GM12878 (cell line): ENCODE measurements around the gene ITGA8. TPM values are rescaled to one million over a fixed set of nuclear protein-coding genes. Genes with fewer than 3 reads are reported as not detected.

Source experiments
- ATAC-seq: fragments of 200-7000 bp; cut with Tn5 transposase; 3 replicates; pipeline ENCODE4 v1.9.1; 2020; ENCODE audit warnings: mild to moderate bottlenecking, moderate library complexity
- BruUV-seq: library from RNA; stranded (reverse); fragments of 400-500 nt; replicated peaks from 2 replicates; lab custom pipeline; 2021; lab: Mats Ljungman, UMichigan
- CTCF ChIA-PET: fragments of 300-600 bp; sonication (Branson Sonifier 250); formaldehyde crosslinking; extraction: SDS; loops from one replicate; lab custom pipeline; 2021; ENCODE audit warnings: inconsistent platforms; lab: Yijun Ruan, JAX
- POLR2A ChIA-PET: fragments of 350-600 bp; formaldehyde crosslinking; extraction: SDS; loops from one replicate; lab custom pipeline; 2021; ENCODE audit warnings: inconsistent platforms; lab: Charles Lee
- RAD21 ChIA-PET: fragments of 300-600 bp; sonication (Branson Sonifier 250); formaldehyde crosslinking; loops from one replicate; lab custom pipeline; 2023; ENCODE audit warnings: antibody characterized with exemption; ENCODE audit not compliant: unreplicated experiment; lab: Charles Lee
- SMC1A ChIA-PET: fragments of 300-600 bp; sonication (Branson Sonifier 250); formaldehyde crosslinking; loops from one replicate; lab custom pipeline; 2023; ENCODE audit not compliant: unreplicated experiment, uncharacterized antibody; lab: Charles Lee
- DNase-seq: peaks from one replicate; pipeline ENCODE4 v3.0.0-alpha.2; 2011; ENCODE audit warnings: low read depth, low spot score
- FAIRE-seq: peaks from 3 replicates; lab custom pipeline; 2011; peaks lifted over from hg19 to GRCh38; lab: Jason Lieb, UNC
- H2AFZ ChIP-seq: 2 replicates; pipeline ENCODE4 v1.6.0; 2011; ENCODE audit warnings: low read depth, low read length, control low read depth; ENCODE audit not compliant: control insufficient read depth
- H3K27ac ChIP-seq: 2 replicates; pipeline ENCODE4 v1.5.1; 2011; ENCODE audit warnings: control low read depth; ENCODE audit not compliant: control insufficient read depth, insufficient read depth
- H3K27me3 ChIP-seq, 2 experiments: replicated peaks in 1 of 2; 2 replicates each; pipeline versions ENCODE4 v1.6.0 to v1.6.1; 2011; ENCODE audit warnings: low read length in 1 of 2; ENCODE audit not compliant: control insufficient read depth in 2 of 2, insufficient read depth in 2 of 2
- H3K36me3 ChIP-seq, 2 experiments: 2 replicates each; pipeline ENCODE4 v1.5.1; 2011; ENCODE audit warnings: low read length in 1 of 2; ENCODE audit not compliant: control insufficient read depth in 2 of 2, insufficient read depth in 2 of 2
- H3K4me1 ChIP-seq: 2 replicates; pipeline ENCODE4 v1.6.1; 2011; ENCODE audit warnings: mild to moderate bottlenecking, low read length, moderate library complexity, mixed read lengths; ENCODE audit not compliant: control insufficient read depth, insufficient read depth
- H3K4me2 ChIP-seq: 2 replicates; pipeline ENCODE4 v1.6.0; 2011; ENCODE audit warnings: control low read depth; ENCODE audit not compliant: control insufficient read depth, insufficient read depth
- H3K4me3 ChIP-seq: fragments of 200-600 bp; sonication (generic); 2 replicates; pipeline ENCODE4 v1.5.1; 2016
- H3K79me2 ChIP-seq: 2 replicates; pipeline ENCODE4 v1.6.0; 2011; ENCODE audit warnings: low read length; ENCODE audit not compliant: control insufficient read depth, insufficient read depth
- H3K9ac ChIP-seq: 2 replicates; pipeline ENCODE4 v1.8.0; 2011; ENCODE audit warnings: low read length, control low read depth, mixed read lengths; ENCODE audit not compliant: control insufficient read depth, insufficient read depth
- H3K9me3 ChIP-seq: replicated peaks from 3 replicates; pipeline ENCODE4 v1.5.1; 2011; ENCODE audit warnings: mild to moderate bottlenecking, low read length; ENCODE audit not compliant: control insufficient read depth, insufficient read depth
- H4K20me1 ChIP-seq: 2 replicates; pipeline ENCODE4 v1.6.0; 2011; ENCODE audit not compliant: control insufficient read depth, insufficient read depth
- BCLAF1 ChIP-seq: fragments of 450-650 bp; IDR thresholded peaks from 2 replicates; pipeline ENCODE4 v1.6.1; 2017; ENCODE audit warnings: antibody characterized with exemption, mild to moderate bottlenecking, moderate library complexity
- BMI1 ChIP-seq: fragments of 450-650 bp; IDR thresholded peaks from 2 replicates; pipeline ENCODE4 v1.6.1; 2016; ENCODE audit warnings: mild to moderate bottlenecking, moderate library complexity, borderline replicate concordance
- CBX5 ChIP-seq: sonication (generic); IDR thresholded peaks from 2 replicates; pipeline ENCODE4 v1.6.1; 2016; ENCODE audit warnings: low read depth, moderate library complexity, mild to moderate bottlenecking, inconsistent platforms
- DPF2 ChIP-seq: fragments of 450-650 bp; IDR thresholded peaks from 2 replicates; pipeline ENCODE4 v1.6.1; 2017; ENCODE audit warnings: mild to moderate bottlenecking
- E4F1 ChIP-seq: fragments of 450-650 bp; IDR thresholded peaks from 2 replicates; pipeline ENCODE4 v1.6.1; 2018; ENCODE audit warnings: borderline replicate concordance, mild to moderate bottlenecking; ENCODE audit not compliant: partially characterized antibody
- IKZF2 ChIP-seq, 2 experiments: fragments of 450-650 bp; IDR thresholded peaks; 2 replicates each; pipeline ENCODE4 v1.6.1; 2017; ENCODE audit warnings: mild to moderate bottlenecking in 2 of 2, moderate library complexity in 2 of 2
- JUNB ChIP-seq: IDR thresholded peaks from 2 replicates; pipeline ENCODE4 v1.6.1; 2016; ENCODE audit warnings: antibody characterized with exemption, mild to moderate bottlenecking
- JUND ChIP-seq: IDR thresholded peaks from 2 replicates; pipeline ENCODE4 v1.6.1; 2012; ENCODE audit warnings: low read depth, mild to moderate bottlenecking, low read length, improper control_type of control experiment, moderate library complexity
- LARP7 ChIP-seq: fragments of 450-650 bp; IDR thresholded peaks from 2 replicates; pipeline ENCODE4 v1.6.1; 2017; ENCODE audit warnings: mild to moderate bottlenecking
- MYB ChIP-seq: fragments of 150-350 bp; IDR thresholded peaks from 2 replicates; pipeline ENCODE4 v1.6.1; 2014; ENCODE audit warnings: mild to moderate bottlenecking, low read depth, low read length, borderline replicate concordance
- NKRF ChIP-seq: fragments of 450-650 bp; conservative IDR thresholded peaks from 2 replicates; pipeline ENCODE4 v1.6.1; 2017; ENCODE audit warnings: mild to moderate bottlenecking, moderate library complexity
- NRF1 ChIP-seq: conservative IDR thresholded peaks from 2 replicates; pipeline ENCODE4 v1.6.1; 2011; ENCODE audit warnings: mild to moderate bottlenecking, low read depth, low read length, improper control_type of control experiment
- PBX3 ChIP-seq: IDR thresholded peaks from 2 replicates; pipeline ENCODE4 v1.6.1; 2011; ENCODE audit warnings: mild to moderate bottlenecking, low read depth, low read length, moderate library complexity; ENCODE audit not compliant: insufficient replicate concordance
- SIX5 ChIP-seq: IDR thresholded peaks from 2 replicates; pipeline ENCODE4 v1.6.1; 2011; ENCODE audit warnings: mild to moderate bottlenecking, low read depth, low read length, moderate library complexity; ENCODE audit not compliant: severe bottlenecking
- TCF7 ChIP-seq: IDR thresholded peaks from 2 replicates; pipeline ENCODE4 v1.6.1; 2014; ENCODE audit warnings: antibody characterized with exemption, borderline replicate concordance
- ZSCAN29 ChIP-seq: fragments of 450-650 bp; IDR thresholded peaks from 2 replicates; pipeline ENCODE4 v1.6.1; 2017; ENCODE audit warnings: mild to moderate bottlenecking, moderate library complexity
- WGBS: methylation state at CpG from one replicate; pipeline ENCODE4 v1.1.6; 2016; ENCODE audit warnings: low lambda C conversion rate; ENCODE audit not compliant: insufficient replicate concordance, insufficient coverage; ENCODE audit errors: missing lambda C conversion rate; 5-methylcytosine and 5-hydroxymethylcytosine counted together
- in situ Hi-C: fragments of 300-500 bp; cut with MboI; formaldehyde crosslinking; loops from 9 replicates; pipeline ENCODE4 v1.14.3; 2018; ENCODE audit warnings: mixed read lengths
- intact Hi-C: fragments of 100-400 bp; cut with micrococcal nuclease; formaldehyde crosslinking; loops from one replicate; pipeline ENCODE4 v1.14.2; 2022; ENCODE audit not compliant: unreplicated experiment
- polyA plus RNA-seq, 11 experiments: library from polyadenylated mRNA; depleted of rRNA in 4 of 11; unstranded in 6 of 11; stranded (reverse) in 5 of 11; fragments of >200 nt; fragmentation: Nextera tagmentation in 4 of 11; fragmentation: Illumina TruSeq in 1 of 11; extraction: Ambion mirVana in 4 of 11; extraction: Trizol in 1 of 11; gene quantifications; 1 replicate in 1 of 11; 2 replicates in 10 of 11; pipeline versions ENCODE4 v1.2.1 to v1.2.3, GENCODE V29; 2011 to 2016; ENCODE audit warnings: inconsistent platforms in 2 of 11, missing spikeins in 2 of 11, low read depth in 1 of 11
- total RNA-seq, 4 experiments: library from RNA; depleted of rRNA in 3 of 4; stranded (reverse); fragments of >200 nt in 3 of 4; fragmentation: Illumina TruSeq in 1 of 4; extraction: Trizol in 1 of 4; gene quantifications; 2 replicates each; pipeline versions ENCODE4 v1.2.1 to v1.2.3, GENCODE V29; 2013 to 2021

Gene ITGA8
- total and polyA plus RNA-seq, 10 of the 15 experiments (the other 5 are each of a cell fraction or from before 2014, with no cell fraction given), result 0.03 TPM; not detected in 9

GRCh38 chr10:15703151-15703880 is 16.4 kb downstream of the ITGA8 start:
- no peak for FAIRE-seq
- no peak for ATAC-seq
- TF ChIP-seq E4F1 (no peak), CBX5 (no peak), DPF2 (no peak), JUND (no peak), PBX3 (no peak), IKZF2 (IDR thresholded peaks at IDR 0.05) (no peak), BMI1 (no peak), TCF7 (no peak), ZSCAN29 (no peak), JUNB (no peak), BCLAF1 (no peak), MYB (no peak), SIX5 (no peak), NKRF (no peak), NRF1 (no peak), LARP7 (no peak)

More at GRCh38 chr10:15703151-15703880, 16.4 kb downstream of the ITGA8 start:
- no peak overlapping the region for H3K27ac ChIP-seq
- 12% methylated on average over 4 of the region's 4 CpGs for WGBS
- SMC1A ChIA-PET, result no interaction called here
- no TSS peak for BruUV-seq
- RAD21 ChIA-PET, result no interaction called here
- no peaks in the 10 kb centered on the region for H3K36me3 ChIP-seq
- H3K79me2 ChIP-seq, result no peaks in the 10 kb centered on the region
- in situ Hi-C loops, result no loop called here
- no peak overlapping the region for H3K9ac ChIP-seq
- intact Hi-C loops, result no loop called here
- no peaks in the 10 kb centered on the region for H3K9me3 ChIP-seq
- no peak overlapping the region for H3K4me2 ChIP-seq
- no peak overlapping the region for H2AFZ ChIP-seq
- no peak for DNase-seq
- H4K20me1 ChIP-seq, result no peaks in the 10 kb centered on the region
- H3K4me3 ChIP-seq, result no peak overlapping the region
- POLR2A ChIA-PET, result no interaction called here
- CTCF ChIA-PET, result no interaction called here
- H3K4me1 ChIP-seq, result no peaks in the 10 kb centered on the region
- H3K27me3 ChIP-seq, result no peaks in the 10 kb centered on the region
